ENCODE measurements around the gene ABCB9.
"Not testable (repeated sequence)": the region's sequence is repeated elsewhere in the genome, so short reads cannot be mapped to it uniquely, and the experiment has no call there.

Gene ABCB9

GRCh38 chr12:122965851-122966742, at the start of gene ABCB9:
ABCB9 (minus strand) TSS chr12:122966463; CDS start chr12:122960235, 6,228 bp downstream.
- TF ChIP-seq CTCF (IDR thresholded peaks at IDR 0.05) (no peak), ZFX (IDR thresholded peaks at IDR 0.05; ENCODE audit: borderline replicate concordance) (no peak)
- peak within 1 kb of the TSS; percentile 27 for H3K27ac ChIP-seq

- H3K27ac ChIP-seq, result not testable (repeated sequence)
Measured at GRCh38 chr12:123014473-123014872, 48.2 kb upstream of the ABCB9 start.

GRCh38 chr12:123013185-123014095, 47.2 kb upstream of the ABCB9 start:
- no peak overlapping the region for H3K27ac ChIP-seq
- TF ChIP-seq CTCF (IDR thresholded peaks at IDR 0.05), result no peak
- TF ChIP-seq ZFX (IDR thresholded peaks at IDR 0.05; ENCODE audit: borderline replicate concordance), result no peak

GRCh38 chr12:123011701-123012100, 45.4 kb upstream of the ABCB9 start:
- no peak for TF ChIP-seq CTCF (IDR thresholded peaks at IDR 0.05)
- no peak for TF ChIP-seq ZFX (IDR thresholded peaks at IDR 0.05; ENCODE audit: borderline replicate concordance)
- no peak overlapping the region for H3K27ac ChIP-seq

- TF ChIP-seq ZFX (IDR thresholded peaks at IDR 0.05; ENCODE audit: borderline replicate concordance) (no peak), CTCF (IDR thresholded peaks at IDR 0.05) (no peak)
Measured at GRCh38 chr12:123010681-123011080, 44.4 kb upstream of the ABCB9 start.

GRCh38 chr12:123010110-123010509, 43.8 kb upstream of the ABCB9 start:
- no peak for TF ChIP-seq ZFX (IDR thresholded peaks at IDR 0.05; ENCODE audit: borderline replicate concordance)
- no peak for TF ChIP-seq CTCF (IDR thresholded peaks at IDR 0.05)
- no peak overlapping the region for H3K27ac ChIP-seq

More at GRCh38 chr12:123010681-123011080, 44.4 kb upstream of the ABCB9 start:
- no peak overlapping the region for H3K27ac ChIP-seq

- no peak overlapping the region for H3K27ac ChIP-seq
- TF ChIP-seq CTCF (IDR thresholded peaks at IDR 0.05) (no peak), ZFX (IDR thresholded peaks at IDR 0.05; ENCODE audit: borderline replicate concordance) (no peak)
Measured at GRCh38 chr12:123006977-123007376, 40.7 kb upstream of the ABCB9 start.
